ENCODE results near the gene BCL7C.

Gene BCL7C

GRCh38 chr16:30839523-30840227, 54.2 kb downstream of the BCL7C start:
- Mint-ChIP-seq H3K36me3 (no peaks in the 10 kb centered on the region), H3K4me3 (no peak overlapping the region), H3K9me3 (no peaks in the 10 kb centered on the region), H3K27ac (no peak overlapping the region), H3K4me1 (peaks cover 4% of the 10 kb centered on the region)
- ATAC-seq (no peak), DNase-seq (ENCODE audit: low spot score in 2 of 2) (no peak)

- ATAC-seq = no peak
- DNase-seq (ENCODE audit: low spot score in 2 of 2) = no peak
- H3K4me3 Mint-ChIP-seq = no peak overlapping the region
- no peaks in the 10 kb centered on the region for H3K36me3 Mint-ChIP-seq
- no peaks in the 10 kb centered on the region for H3K9me3 Mint-ChIP-seq
- no peaks in the 10 kb centered on the region for H3K4me1 Mint-ChIP-seq
- no peak overlapping the region for H3K27ac Mint-ChIP-seq
These were observed 54.9 kb downstream of the BCL7C start for GRCh38 chr16:30838876-30839471.

DNA sequence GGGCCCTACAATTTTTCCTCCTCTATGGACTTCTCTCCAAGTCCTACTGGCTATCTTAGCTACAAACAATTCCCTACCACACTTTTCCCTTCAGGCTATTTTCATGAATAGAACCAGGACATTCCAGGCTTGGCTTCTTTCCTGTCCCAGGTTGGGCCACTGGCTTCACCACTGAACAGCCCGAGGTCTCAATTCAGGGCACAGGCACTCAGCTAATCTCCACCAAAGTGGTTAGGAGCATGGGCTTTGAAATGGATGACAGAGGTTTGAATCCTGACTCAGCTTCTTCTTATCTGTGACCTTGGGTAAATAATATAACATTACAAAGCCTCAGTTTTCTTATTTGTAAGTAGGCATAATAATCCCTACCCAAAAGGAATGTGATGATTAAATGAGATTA, 56.0 kb downstream of the BCL7C start:
- Mint-ChIP-seq H3K4me3 (no peak overlapping the region), H3K9me3 (no peaks in the 10 kb centered on the region), H3K27ac (no peak overlapping the region), H3K4me1 (no peaks in the 10 kb centered on the region), H3K36me3 (no peaks in the 10 kb centered on the region)
- ATAC-seq = no peak
- DNase-seq (ENCODE audit: low spot score in 2 of 2) = no peak
